Hippocampal formation (tissue), 2 donors: Measurements from ENCODE around the gene NME9.

Experiments
- DNase-seq, 2 donors: peaks; one replicate each; lab custom pipeline; 2025; lab: John Stamatoyannopoulos, UW

NME9 gene

GRCh38 chr3:138334608-138335007, 5.0 kb upstream of the NME9 start:
- no peak for DNase-seq

- DNase-seq, result peak in 1 of 2 donors; percentile 61
Observed at GRCh38 chr3:138332472-138333073, 2.9 kb upstream of the NME9 start.

GRCh38 chr3:138331143-138331894, 1.7 kb upstream of the NME9 start:
- peak in 1 of 2 donors; percentile 21 for DNase-seq

- DNase-seq, result no peak
Observed at GRCh38 chr3:138329984-138330293, 288 bp upstream of the NME9 start.

GRCh38 chr3:138328341-138328740, 1.3 kb downstream of the NME9 start:
- no peak for DNase-seq

- DNase-seq, result no peak
Observed at GRCh38 chr3:138327831-138328230, 1.8 kb downstream of the NME9 start.

GRCh38 chr3:138326866-138327595, 2.6 kb downstream of the NME9 start:
- no peak for DNase-seq

GRCh38 chr3:138325990-138326389, 3.7 kb downstream of the NME9 start:
- no peak for DNase-seq

- DNase-seq, result no peak
Observed at GRCh38 chr3:138323971-138324370, 5.7 kb downstream of the NME9 start.

GRCh38 chr3:138317687-138318086, 12.0 kb downstream of the NME9 start:
- no peak for DNase-seq

- DNase-seq, result no peak
Observed at GRCh38 chr3:138314751-138315150, 14.9 kb downstream of the NME9 start.

GRCh38 chr3:138310494-138310893, 19.2 kb downstream of the NME9 start:
- DNase-seq, result no peak

- DNase-seq, result no peak
Observed at GRCh38 chr3:138308783-138309182, 20.9 kb downstream of the NME9 start.

- DNase-seq, result no peak
Observed at GRCh38 chr3:138307899-138308298, 21.8 kb downstream of the NME9 start.

- peak; percentile 22 to 46 for DNase-seq
Observed at GRCh38 chr3:138303474-138303873, 26.2 kb downstream of the NME9 start.

GRCh38 chr3:138300647-138301046, 29.0 kb downstream of the NME9 start:
- peak in 1 of 2 donors; percentile 53 for DNase-seq

- DNase-seq, result no peak
Observed at GRCh38 chr3:138297876-138298275, 31.8 kb downstream of the NME9 start.

GRCh38 chr3:138297059-138297607, 32.5 kb downstream of the NME9 start:
- DNase-seq, result no peak

- no peak for DNase-seq
Observed at GRCh38 chr3:138296639-138297038, 33.0 kb downstream of the NME9 start.

- no peak for DNase-seq
Observed at GRCh38 chr3:138289701-138290100, 40.0 kb downstream of the NME9 start.

- DNase-seq, result no peak
Observed at GRCh38 chr3:138289260-138289659, 40.4 kb downstream of the NME9 start.

GRCh38 chr3:138284957-138285477, 44.6 kb downstream of the NME9 start:
- DNase-seq, result no peak

- no peak for DNase-seq
Observed at GRCh38 chr3:138284079-138284478, 45.6 kb downstream of the NME9 start.
